Endothelial cell of umbilical vein (primary cell): ENCODE data around the gene CADPS.

Source experiments
- CTCF ChIP-seq, 2 donors: IDR thresholded peaks; 1 replicate in 1 of 2; 2 replicates in 1 of 2; pipeline ENCODE4 v1.5.1; 2011; ENCODE audit warnings: low read length in 2 of 2, mild to moderate bottlenecking in 2 of 2, moderate library complexity in 2 of 2, control low read depth in 1 of 2, inconsistent platforms in 1 of 2, low read depth in 1 of 2; ENCODE audit not compliant: insufficient read depth in 1 of 2; ENCODE audit errors: extremely low read depth in 1 of 2
- EZH2 ChIP-seq: IDR thresholded peaks from 2 replicates; pipeline ENCODE4 v1.6.1; 2012; ENCODE audit warnings: borderline replicate concordance, low read depth, mild to moderate bottlenecking, moderate library complexity, low read length, inconsistent platforms; ENCODE audit not compliant: severe bottlenecking
- POLR2A ChIP-seq: IDR thresholded peaks from 2 replicates; pipeline ENCODE4 v1.6.1; 2012; ENCODE audit warnings: low read depth, mild to moderate bottlenecking, control low read depth, low read length

GRCh38 chr3:62496503-62496902 is 378.7 kb downstream of the CADPS start:
- TF ChIP-seq CTCF (IDR thresholded peaks at IDR 0.05; ENCODE audit: extremely low read depth in 1 of 2, insufficient read depth in 1 of 2, low read depth in 1 of 2, low read length in 2 of 2) (no peak), EZH2 (no peak), POLR2A (no peak)
